Activated naive CD4-positive, alpha-beta T cell treated with Interleukin-2 at 50 U/mL for 16 hours (primary cell): ENCODE measurements around the gene ZNF484.
A peak's percentile ranks its signal among the peaks of the same experiment; 100 is the strongest.
"Not testable (repeated sequence)": the region's sequence is repeated elsewhere in the genome, so short reads cannot be mapped to it uniquely, and the experiment has no call there.

Experiments
- DNase-seq: peaks from one replicate; pipeline ENCODE4 v3.0.0-alpha.2; 2020

Gene ZNF484

GRCh38 chr9:92877531-92878430, at the start of gene ZNF484:
TSS of gene ZNF484 (minus strand) at chr9:92878038. CDS start at chr9:92875029, 3,009 bp downstream.
- peak; percentile 96 for DNase-seq

- DNase-seq = no peak
These were observed 42.6 kb upstream of the ZNF484 start for GRCh38 chr9:92920437-92920836.

GRCh38 chr9:92917176-92917800, 39.5 kb upstream of the ZNF484 start:
- no peak for DNase-seq

- DNase-seq = no peak
These were observed 34.0 kb upstream of the ZNF484 start for GRCh38 chr9:92911511-92912475.

GRCh38 chr9:92905137-92905536, 27.3 kb upstream of the ZNF484 start:
- DNase-seq = not testable (repeated sequence)

GRCh38 chr9:92897323-92897722, 19.5 kb upstream of the ZNF484 start:
- no peak for DNase-seq

- no peak for DNase-seq
These were observed 18.1 kb upstream of the ZNF484 start for GRCh38 chr9:92895812-92896436.

- no peak for DNase-seq
These were observed 17.0 kb upstream of the ZNF484 start for GRCh38 chr9:92894711-92895362.

GRCh38 chr9:92893916-92894610, 16.2 kb upstream of the ZNF484 start:
- DNase-seq = not testable (repeated sequence)

GRCh38 chr9:92892276-92892675, 14.4 kb upstream of the ZNF484 start:
- DNase-seq = not testable (repeated sequence)

- DNase-seq = no peak
These were observed 12.9 kb upstream of the ZNF484 start for GRCh38 chr9:92890761-92891160.

GRCh38 chr9:92887880-92888338, 10.1 kb upstream of the ZNF484 start:
- no peak for DNase-seq

- not testable (repeated sequence) for DNase-seq
These were observed 9.2 kb upstream of the ZNF484 start for GRCh38 chr9:92886846-92887610.

GRCh38 chr9:92883666-92884405, 6.0 kb upstream of the ZNF484 start:
- DNase-seq = not testable (repeated sequence)

GRCh38 chr9:92882276-92882675, 4.4 kb upstream of the ZNF484 start:
- no peak for DNase-seq

- no peak for DNase-seq
These were observed 2.5 kb downstream of the ZNF484 start for GRCh38 chr9:92875373-92875772.

- no peak for DNase-seq
These were observed 7.5 kb downstream of the ZNF484 start for GRCh38 chr9:92870289-92870688.

- DNase-seq = not testable (repeated sequence)
These were observed 11.2 kb downstream of the ZNF484 start for GRCh38 chr9:92866600-92866999.

GRCh38 chr9:92864152-92864551, 13.7 kb downstream of the ZNF484 start:
- DNase-seq = no peak

- DNase-seq = no peak
These were observed 17.0 kb downstream of the ZNF484 start for GRCh38 chr9:92860867-92861266.
